ENCODE results near the gene FCRLB. TPM values are rescaled to one million over a fixed set of nuclear protein-coding genes. Genes with fewer than 3 reads are reported as not detected.

The FCRLB gene
- total and polyA plus RNA-seq, 2 experiments from 2014 or later, result 0.37 to 0.56 TPM

GRCh38 chr1:161710560-161710959 lies 10.8 kb upstream of the FCRLB start:
- Histone ChIP-seq H3K79me2 (replicated peaks; ENCODE audit: insufficient read depth) (no peaks in the 10 kb centered on the region), H3K27me3 (ENCODE audit: insufficient read depth) (no peaks in the 10 kb centered on the region), H3K27ac (ENCODE audit: low read depth) (no peak overlapping the region), H3K4me2 (no peak overlapping the region), H3K4me1 (ENCODE audit: insufficient read depth) (no peaks in the 10 kb centered on the region), H4K20me1 (replicated peaks; ENCODE audit: insufficient read depth) (no peaks in the 10 kb centered on the region), H3K9me2 (ENCODE audit: insufficient read depth) (peaks cover 4% of the 10 kb centered on the region; the same call in 1 of the 2 replicates), H2AFZ (no peak overlapping the region), H3K4me3 (no peak overlapping the region), H3K36me3 (ENCODE audit: insufficient read depth) (no peaks in the 10 kb centered on the region), H3F3A (replicated peaks; ENCODE audit: low read depth) (no peaks in the 10 kb centered on the region)
- no peak overlapping the region for H3K4me3 Mint-ChIP-seq
- no peak overlapping the region for H3K27ac Mint-ChIP-seq
- peaks cover 10% of the 10 kb centered on the region for H3K4me1 Mint-ChIP-seq
- no peaks in the 10 kb centered on the region for H3K36me3 Mint-ChIP-seq (ENCODE audit: low read depth)
- no peak for TF ChIP-seq POLR2AphosphoS5 (IDR thresholded peaks at IDR 0.05; ENCODE audit: low read depth)
- TF ChIP-seq CTCF (conservative IDR thresholded peaks at IDR 0.05; ENCODE audit: low read depth in 2 of 2), result no peak
- no peak for TF ChIP-seq ZNF331 (CRISPR knock-in tag; IDR thresholded peaks at IDR 0.05; ENCODE audit: low read depth)
- TF ChIP-seq JUNB (IDR thresholded peaks at IDR 0.05; ENCODE audit: unreplicated experiment), result no peak
- TF ChIP-seq ZNF462 (CRISPR knock-in tag; IDR thresholded peaks at IDR 0.05), result no peak
- no peak for TF ChIP-seq ZNF114 (CRISPR knock-in tag; IDR thresholded peaks at IDR 0.05)
- TF ChIP-seq STAT1 (IDR thresholded peaks at IDR 0.05; ENCODE audit: unreplicated experiment), result no peak
- no peak for DNase-seq (ENCODE audit: low spot score)
- peaks cover 3% of the 10 kb centered on the region for H3K27me3 Mint-ChIP-seq (ENCODE audit: insufficient read depth, low read depth, poor library complexity)
- H3K9me3 Mint-ChIP-seq, result no peaks in the 10 kb centered on the region
- no peak for ATAC-seq

All from GM23338 (cell line).